ENCODE results near the gene AREG.
"Not testable (repeated sequence)": the region's sequence is repeated elsewhere in the genome, so short reads cannot be mapped to it uniquely, and the experiment has no call there.

The AREG gene, protein sequence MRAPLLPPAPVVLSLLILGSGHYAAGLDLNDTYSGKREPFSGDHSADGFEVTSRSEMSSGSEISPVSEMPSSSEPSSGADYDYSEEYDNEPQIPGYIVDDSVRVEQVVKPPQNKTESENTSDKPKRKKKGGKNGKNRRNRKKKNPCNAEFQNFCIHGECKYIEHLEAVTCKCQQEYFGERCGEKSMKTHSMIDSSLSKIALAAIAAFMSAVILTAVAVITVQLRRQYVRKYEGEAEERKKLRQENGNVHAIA

DNA sequence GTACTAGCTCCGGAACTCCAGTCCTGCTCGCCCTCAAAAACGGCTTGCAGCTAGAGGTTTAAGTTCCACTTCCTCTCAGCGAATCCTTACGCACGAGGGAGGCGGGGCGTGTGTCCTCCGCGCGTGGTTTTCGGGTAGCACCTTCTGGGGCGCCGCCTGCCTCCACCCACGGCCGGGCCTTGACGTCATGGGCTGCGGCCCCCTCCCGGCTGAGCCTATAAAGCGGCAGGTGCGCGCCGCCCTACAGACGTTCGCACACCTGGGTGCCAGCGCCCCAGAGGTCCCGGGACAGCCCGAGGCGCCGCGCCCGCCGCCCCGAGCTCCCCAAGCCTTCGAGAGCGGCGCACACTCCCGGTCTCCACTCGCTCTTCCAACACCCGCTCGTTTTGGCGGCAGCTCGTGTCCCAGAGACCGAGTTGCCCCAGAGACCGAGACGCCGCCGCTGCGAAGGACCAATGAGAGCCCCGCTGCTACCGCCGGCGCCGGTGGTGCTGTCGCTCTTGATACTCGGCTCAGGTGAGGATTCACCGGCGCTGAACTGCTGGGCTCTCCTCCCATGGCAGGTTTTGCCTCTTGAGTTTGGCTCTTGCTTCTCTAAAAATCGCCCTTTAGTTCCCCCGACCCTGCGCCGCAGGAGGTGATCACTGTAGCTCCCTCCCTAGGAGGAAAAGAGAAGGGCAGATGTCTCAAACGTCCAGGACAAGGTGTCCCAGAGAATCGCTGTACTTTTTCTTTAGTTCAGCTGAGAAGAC is at the start of gene AREG:
TSS of gene AREG (plus strand) at position 246 of the 752 bp plus-strand sequence. CDS start at position 456, 210 bp downstream.
- TF ChIP-seq L3MBTL2 (conservative IDR thresholded peaks at IDR 0.05), result peak; percentile 95
- no peak for TF ChIP-seq NFRKB (IDR thresholded peaks at IDR 0.05)
- peak; percentile 65 for DNase-seq (ENCODE audit: extremely low spot score)
- ChIA-PET CTCF (no interaction called here), POLR2A (interaction anchor here (0.6 to 0.9 kb wide), 2 partner anchors 10 to 623 kb away, joined by 3 read pairs; no protein-coding TSS in a partner anchor)

DNA sequence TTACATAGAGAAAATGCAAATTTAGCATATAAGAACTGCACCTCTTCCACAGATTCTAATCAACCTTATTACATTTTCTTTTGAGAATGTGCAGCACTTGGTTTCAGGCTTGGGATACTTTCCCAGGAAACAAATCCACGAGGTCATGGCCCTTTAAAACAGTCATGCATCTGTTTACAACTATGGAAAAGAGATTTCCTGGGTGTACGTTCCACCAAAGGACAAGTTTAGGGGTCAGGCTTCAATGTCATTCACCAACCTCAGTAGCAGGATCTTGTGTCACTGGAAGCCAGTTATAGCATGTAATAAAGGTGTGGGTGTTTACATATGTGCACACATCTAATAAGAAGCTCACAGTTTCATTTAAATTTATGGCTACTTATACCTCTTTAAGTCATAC is 49.3 kb upstream of the AREG start:
- ChIA-PET CTCF (no interaction called here), POLR2A (no interaction called here)
- TF ChIP-seq TARDBP (IDR thresholded peaks at IDR 0.05) (no peak), SUZ12 (IDR thresholded peaks at IDR 0.05) (no peak), CTBP1 (IDR thresholded peaks at IDR 0.05; ENCODE audit: borderline replicate concordance) (no peak), FOXK2 (IDR thresholded peaks at IDR 0.05) (no peak), ARNT (IDR thresholded peaks at IDR 0.05) (no peak), ZNF384 (IDR thresholded peaks at IDR 0.05) (no peak), FOXM1 (IDR thresholded peaks at IDR 0.05; ENCODE audit: borderline replicate concordance) (no peak), L3MBTL2 (conservative IDR thresholded peaks at IDR 0.05) (no peak), SP1 (IDR thresholded peaks at IDR 0.05) (no peak), BHLHE40 (IDR thresholded peaks at IDR 0.05; ENCODE audit: borderline replicate concordance) (no peak), ELF4 (IDR thresholded peaks at IDR 0.05) (no peak), NFRKB (IDR thresholded peaks at IDR 0.05) (no peak), FOXA1 (IDR thresholded peaks at IDR 0.05) (no peak), LEF1 (IDR thresholded peaks at IDR 0.05; ENCODE audit: borderline replicate concordance) (no peak), HDGF (IDR thresholded peaks at IDR 0.05; ENCODE audit: borderline replicate concordance) (no peak)
- TF ChIP-seq, protein P1, sequence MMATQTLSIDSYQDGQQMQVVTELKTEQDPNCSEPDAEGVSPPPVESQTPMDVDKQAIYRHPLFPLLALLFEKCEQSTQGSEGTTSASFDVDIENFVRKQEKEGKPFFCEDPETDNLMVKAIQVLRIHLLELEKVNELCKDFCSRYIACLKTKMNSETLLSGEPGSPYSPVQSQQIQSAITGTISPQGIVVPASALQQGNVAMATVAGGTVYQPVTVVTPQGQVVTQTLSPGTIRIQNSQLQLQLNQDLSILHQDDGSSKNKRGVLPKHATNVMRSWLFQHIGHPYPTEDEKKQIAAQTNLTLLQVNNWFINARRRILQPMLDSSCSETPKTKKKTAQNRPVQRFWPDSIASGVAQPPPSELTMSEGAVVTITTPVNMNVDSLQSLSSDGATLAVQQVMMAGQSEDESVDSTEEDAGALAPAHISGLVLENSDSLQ (IDR thresholded peaks at IDR 0.05), result no peak
- no peak for DNase-seq (ENCODE audit: extremely low spot score)

DNA sequence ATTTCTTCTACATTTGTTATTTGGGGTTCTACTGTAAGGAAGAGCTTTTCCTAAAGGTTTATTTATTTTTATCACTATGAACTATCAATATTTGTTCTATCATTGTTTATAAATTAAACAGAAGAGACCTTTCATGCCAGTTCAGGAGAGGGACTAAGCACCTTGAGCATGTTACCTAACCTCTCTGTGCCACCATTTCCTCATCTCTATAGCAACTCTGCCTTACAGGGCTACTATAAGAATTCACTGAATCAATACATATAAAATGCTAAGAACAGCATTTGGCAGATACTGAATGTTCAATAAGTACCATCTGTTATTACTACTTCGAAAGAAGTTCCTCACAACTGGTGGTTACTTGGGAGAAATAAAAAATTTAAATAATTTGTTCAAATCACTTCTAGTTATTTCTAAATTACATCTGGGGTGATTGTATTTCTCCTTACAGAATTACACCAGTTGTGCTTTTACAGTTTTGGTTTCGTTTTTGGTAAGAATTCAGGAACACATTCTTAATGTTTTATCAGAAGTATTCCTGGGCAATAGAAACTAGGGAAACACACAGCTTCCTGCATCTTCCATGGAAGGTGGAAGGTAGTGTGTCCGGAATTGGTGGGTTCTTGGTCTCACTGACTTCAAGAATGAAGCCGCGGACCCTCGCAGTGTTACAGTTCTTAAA is 47.0 kb upstream of the AREG start:
- TF ChIP-seq CTBP1 (IDR thresholded peaks at IDR 0.05; ENCODE audit: borderline replicate concordance), result no peak
- TF ChIP-seq TARDBP (IDR thresholded peaks at IDR 0.05), result no peak
- ChIA-PET CTCF (no interaction called here), POLR2A (no interaction called here)
- DNase-seq (ENCODE audit: extremely low spot score), result no peak

DNA sequence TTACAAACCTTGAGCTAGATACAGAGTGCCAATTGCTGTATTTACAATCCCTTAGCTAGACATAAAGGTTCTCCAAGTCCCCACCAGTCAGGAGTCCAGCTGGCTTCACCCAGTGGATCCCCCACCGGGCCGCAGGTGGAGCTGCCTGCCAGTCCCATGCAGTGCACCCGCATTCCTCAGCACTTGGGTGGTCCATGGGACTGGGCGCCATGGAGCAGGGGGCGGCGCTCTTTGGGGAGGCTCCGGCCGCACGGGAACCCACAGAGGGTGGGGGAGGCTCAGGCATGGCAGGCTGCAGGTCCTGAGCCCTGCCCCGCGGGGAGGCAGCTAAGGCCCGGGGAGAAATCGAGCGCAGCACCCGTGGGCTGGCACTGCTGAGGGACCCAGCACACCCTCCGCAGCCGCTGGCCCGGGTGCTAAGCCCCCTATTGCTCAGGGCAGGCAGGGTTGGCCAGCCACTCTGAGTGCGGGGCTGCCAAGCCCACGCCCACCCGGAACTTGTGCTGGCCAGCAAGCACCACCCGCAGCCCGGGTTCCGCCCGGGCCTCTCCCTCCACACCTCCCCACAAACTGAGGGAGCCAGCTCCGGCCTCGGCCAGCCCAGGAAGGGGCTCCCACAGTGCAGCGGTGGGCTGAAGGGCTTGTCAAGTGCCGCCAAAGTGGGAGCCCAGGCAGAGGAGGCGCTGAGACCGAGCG is 45.9 kb upstream of the AREG start:
- DNase-seq (ENCODE audit: extremely low spot score); POLR2A ChIA-PET; CTCF ChIA-PET: not testable (repeated sequence)

DNA sequence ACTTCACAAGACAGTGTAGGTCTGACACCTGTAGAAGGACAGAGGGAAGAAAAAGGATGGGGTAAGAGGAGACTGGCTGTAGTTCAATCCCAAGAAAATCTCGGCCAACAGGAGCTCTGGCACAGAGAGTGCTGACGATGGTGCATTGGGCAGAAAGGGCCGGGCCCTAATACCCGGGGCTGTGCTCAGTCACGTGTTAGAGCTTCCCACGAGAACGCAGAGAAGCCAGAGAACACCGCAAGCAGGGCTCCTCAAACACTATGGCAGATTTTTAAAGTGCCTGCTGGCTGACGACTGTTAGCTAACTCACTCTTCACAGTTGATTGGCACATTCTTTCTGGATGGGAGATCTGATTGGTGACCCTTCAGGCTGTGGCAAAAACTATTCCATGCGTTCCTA is 44.5 kb upstream of the AREG start:
- TF ChIP-seq SUZ12 (IDR thresholded peaks at IDR 0.05) (no peak), CTBP1 (IDR thresholded peaks at IDR 0.05; ENCODE audit: borderline replicate concordance) (no peak), FOXM1 (IDR thresholded peaks at IDR 0.05; ENCODE audit: borderline replicate concordance) (no peak), HDGF (IDR thresholded peaks at IDR 0.05; ENCODE audit: borderline replicate concordance) (no peak), ZNF384 (IDR thresholded peaks at IDR 0.05) (no peak), TARDBP (IDR thresholded peaks at IDR 0.05) (no peak), ARNT (IDR thresholded peaks at IDR 0.05) (no peak), FOXK2 (IDR thresholded peaks at IDR 0.05) (no peak), SP1 (IDR thresholded peaks at IDR 0.05) (no peak), LEF1 (IDR thresholded peaks at IDR 0.05; ENCODE audit: borderline replicate concordance) (no peak), FOXA1 (IDR thresholded peaks at IDR 0.05) (no peak), BHLHE40 (IDR thresholded peaks at IDR 0.05; ENCODE audit: borderline replicate concordance) (no peak)
- TF ChIP-seq, protein P1 (IDR thresholded peaks at IDR 0.05), result no peak
- ChIA-PET POLR2A (no interaction called here), CTCF (no interaction called here)
- no peak for DNase-seq (ENCODE audit: extremely low spot score)

DNA sequence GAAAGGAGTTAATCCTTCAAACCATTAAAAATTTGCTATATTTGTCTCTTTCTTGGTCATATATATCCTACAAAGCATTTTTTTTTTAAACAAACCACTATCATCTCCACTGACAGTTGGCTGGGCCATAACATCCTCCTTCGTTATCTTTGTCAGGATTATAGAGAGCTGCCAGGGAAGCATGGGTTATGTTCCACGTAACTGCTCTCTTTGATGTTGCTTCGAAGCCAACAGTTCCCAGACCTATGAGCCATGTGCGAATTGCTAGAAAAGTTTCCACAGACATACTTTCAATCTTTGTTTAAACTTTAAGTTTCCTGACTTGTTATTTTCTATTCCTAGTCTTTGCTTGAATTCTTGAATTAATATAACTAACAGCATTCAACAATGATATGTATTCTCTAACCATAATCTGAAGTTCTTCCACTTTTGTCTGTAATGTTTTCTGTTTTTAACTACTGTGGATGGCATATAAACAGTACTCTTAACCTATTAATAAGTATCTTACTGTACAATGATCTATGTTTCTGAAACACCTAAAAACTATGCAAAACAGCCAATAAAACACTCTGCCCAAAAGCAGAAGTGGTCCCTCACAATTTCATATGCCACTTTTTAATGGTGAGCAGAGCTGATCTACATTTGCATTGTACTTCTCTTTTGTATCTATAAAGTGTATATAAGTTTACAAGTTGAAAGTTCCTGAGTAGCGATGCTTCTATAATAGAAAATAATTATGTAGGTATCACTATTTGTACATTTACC is 42.1 kb upstream of the AREG start:
- CTCF ChIA-PET, result interaction anchor here (0.6 to 1.0 kb wide), 3 partner anchors 8 to 32 kb away, joined by 3 to 4 read pairs (median 4); no protein-coding TSS in a partner anchor
- POLR2A ChIA-PET, result no interaction called here
- no peak for DNase-seq (ENCODE audit: extremely low spot score)
- TF ChIP-seq TARDBP (IDR thresholded peaks at IDR 0.05) (no peak), FOXK2 (IDR thresholded peaks at IDR 0.05) (no peak), CTBP1 (IDR thresholded peaks at IDR 0.05; ENCODE audit: borderline replicate concordance) (no peak), ZNF384 (IDR thresholded peaks at IDR 0.05) (no peak), SUZ12 (IDR thresholded peaks at IDR 0.05) (no peak), HDGF (IDR thresholded peaks at IDR 0.05; ENCODE audit: borderline replicate concordance) (no peak), LEF1 (IDR thresholded peaks at IDR 0.05; ENCODE audit: borderline replicate concordance) (no peak), FOXA1 (IDR thresholded peaks at IDR 0.05) (no peak), BHLHE40 (IDR thresholded peaks at IDR 0.05; ENCODE audit: borderline replicate concordance) (no peak), FOXM1 (IDR thresholded peaks at IDR 0.05; ENCODE audit: borderline replicate concordance) (no peak), NFRKB (IDR thresholded peaks at IDR 0.05) (no peak), L3MBTL2 (conservative IDR thresholded peaks at IDR 0.05) (no peak), SP1 (IDR thresholded peaks at IDR 0.05) (no peak), ARNT (IDR thresholded peaks at IDR 0.05) (no peak), ELF4 (IDR thresholded peaks at IDR 0.05) (no peak)
- TF ChIP-seq, protein P1 (IDR thresholded peaks at IDR 0.05), result no peak
